A549 (cell line): Measurements from ENCODE around the gene THRA. TPM values are rescaled to one million over a fixed set of nuclear protein-coding genes. Genes with fewer than 3 reads are reported as not detected.

Experiments used
- ATAC-seq, 2 experiments: fragments of 200-7000 bp in 1 of 2; fragments of >200 bp in 1 of 2; cut with Nextera tagmentation in 1 of 2; cut with Tn5 transposase in 1 of 2; 3 replicates each; pipeline versions ENCODE4 v1.8.0 to v1.9.1; 2018 to 2020; ENCODE audit warnings: mild to moderate bottlenecking in 1 of 2, moderate library complexity in 1 of 2
- CTCF ChIA-PET: fragments of 300-600 bp; sonication (Branson Sonifier 250); formaldehyde crosslinking; extraction: SDS; loops from one replicate; lab custom pipeline; 2021; ENCODE audit warnings: antibody characterized with exemption, inconsistent platforms; lab: Yijun Ruan, JAX
- POLR2A ChIA-PET: fragments of 350-600 bp; formaldehyde crosslinking; extraction: SDS; loops from one replicate; lab custom pipeline; 2021; ENCODE audit warnings: antibody characterized with exemption, inconsistent platforms; lab: Yijun Ruan, JAX
- DNase-seq, 2 experiments: peaks; one replicate each; pipeline versions ENCODE4 v3.0.0 to v3.0.0-alpha.2; 2011 to 2016; ENCODE audit warnings: low read depth in 1 of 2, low spot score in 1 of 2
- FAIRE-seq: peaks from 2 replicates; lab custom pipeline; 2011; peaks lifted over from hg19 to GRCh38; lab: Jason Lieb, UNC
- H3K27ac ChIP-seq, 2 experiments: fragments of >200 bp; sonication (Bioruptor Twin); formaldehyde crosslinking; 3 replicates each; pipeline ENCODE4 v1.5.1; 2016 to 2017
- H3K4me1 ChIP-seq: fragments of >200 bp; sonication (Bioruptor Twin); formaldehyde crosslinking; 3 replicates; pipeline ENCODE4 v1.6.1; 2016
- H3K4me2 ChIP-seq: fragments of >200 bp; sonication (Bioruptor Twin); formaldehyde crosslinking; 3 replicates; pipeline ENCODE4 v1.6.1; 2016
- H3K4me3 ChIP-seq: fragments of >200 bp; sonication (Bioruptor Twin); formaldehyde crosslinking; 3 replicates; pipeline ENCODE4 v1.5.1; 2016
- H3K9me3 ChIP-seq: fragments of >200 bp; sonication (Bioruptor Twin); formaldehyde crosslinking; 3 replicates; pipeline ENCODE4 v1.6.1; 2016
- ATOH8 ChIP-seq: fragments of 250-450 bp; sonication (Bioruptor Pico); IDR thresholded peaks from 2 replicates; pipeline ENCODE4 v1.5.0; 2020; ENCODE audit warnings: low read depth, mild to moderate bottlenecking, moderate library complexity
- BCL3 ChIP-seq: fragments of >200 bp; sonication (Bioruptor Twin); formaldehyde crosslinking; IDR thresholded peaks from 3 replicates; pipeline ENCODE4 v1.6.1; 2016
- CBX2 ChIP-seq: fragments of 200-600 bp; sonication (generic); IDR thresholded peaks from 2 replicates; pipeline ENCODE4 v1.6.1; 2016; ENCODE audit warnings: low read depth, mild to moderate bottlenecking, borderline replicate concordance
- CEBPB ChIP-seq, 2 experiments: fragments of >200 bp in 1 of 2; sonication (Bioruptor Twin) in 1 of 2; formaldehyde crosslinking in 1 of 2; IDR thresholded peaks; 2 replicates each; pipeline ENCODE4 v1.6.1; 2012 to 2016
- CHD4 ChIP-seq: fragments of 200-600 bp; sonication (generic); IDR thresholded peaks from 2 replicates; pipeline ENCODE4 v1.6.1; 2016; ENCODE audit warnings: antibody characterized with exemption, mild to moderate bottlenecking, borderline replicate concordance
- FOSB ChIP-seq: fragments of 250-450 bp; sonication (Bioruptor Pico); IDR thresholded peaks from 2 replicates; pipeline ENCODE4 v1.5.0; 2020; ENCODE audit warnings: mild to moderate bottlenecking, moderate library complexity
- GATA3 ChIP-seq: IDR thresholded peaks from 2 replicates; pipeline ENCODE4 v1.6.1; 2012; ENCODE audit warnings: borderline replicate concordance
- HOXA7 ChIP-seq: fragments of 250-450 bp; sonication (Bioruptor Pico); IDR thresholded peaks from 2 replicates; pipeline ENCODE4 v1.5.0; 2020; ENCODE audit warnings: mild to moderate bottlenecking, moderate library complexity
- JUN ChIP-seq, 2 experiments: fragments of >200 bp; sonication (Bioruptor Twin); formaldehyde crosslinking; IDR thresholded peaks; 2 replicates in 1 of 2; 3 replicates in 1 of 2; pipeline ENCODE4 v1.6.1; 2016 to 2017
- KDM1A ChIP-seq: fragments of 200-600 bp; sonication (generic); IDR thresholded peaks from 2 replicates; pipeline ENCODE4 v1.6.1; 2016; ENCODE audit warnings: low read depth, mild to moderate bottlenecking
- MAFK ChIP-seq: fragments of 450-650 bp; IDR thresholded peaks from 2 replicates; pipeline ENCODE4 v1.6.1; 2014; ENCODE audit not compliant: partially characterized antibody
- NFE2L2 ChIP-seq: fragments of 150-350 bp; conservative IDR thresholded peaks from 2 replicates; pipeline ENCODE4 v1.6.1; 2014; ENCODE audit warnings: low read length
- NR3C1 ChIP-seq: fragments of >200 bp; sonication (Bioruptor Twin); formaldehyde crosslinking; IDR thresholded peaks from 3 replicates; pipeline ENCODE4 v1.6.1; 2017
- POLR2AphosphoS2 ChIP-seq: conservative IDR thresholded peaks from 2 replicates; pipeline ENCODE4 v1.6.1; 2012; ENCODE audit warnings: low read length, improper control_type of control experiment, inconsistent platforms
- RAD21 ChIP-seq, 2 experiments: fragments of >200 bp in 1 of 2; sonication (Bioruptor Twin) in 1 of 2; formaldehyde crosslinking in 1 of 2; IDR thresholded peaks in 1 of 2; conservative IDR thresholded peaks in 1 of 2; 2 replicates in 1 of 2; 3 replicates in 1 of 2; pipeline ENCODE4 v1.6.1; 2012 to 2018; ENCODE audit warnings: inconsistent platforms in 1 of 2
- RARB ChIP-seq: fragments of 250-450 bp; sonication (Bioruptor Pico); IDR thresholded peaks from 2 replicates; pipeline ENCODE4 v1.8.0; 2021; ENCODE audit warnings: mild to moderate bottlenecking, moderate library complexity
- RCOR1 ChIP-seq: fragments of 150-350 bp; IDR thresholded peaks from 2 replicates; pipeline ENCODE4 v1.6.1; 2014; ENCODE audit warnings: antibody characterized with exemption, low read length, low read depth
- RFX5 ChIP-seq: fragments of 450-650 bp; IDR thresholded peaks from 2 replicates; pipeline ENCODE4 v1.7.1; 2014; ENCODE audit warnings: antibody characterized with exemption, mild to moderate bottlenecking, moderate library complexity
- RNF2 ChIP-seq: fragments of 200-600 bp; sonication (generic); IDR thresholded peaks from 2 replicates; pipeline ENCODE4 v1.6.1; 2016; ENCODE audit warnings: low read depth, mild to moderate bottlenecking, antibody characterized with exemption, moderate library complexity, borderline replicate concordance
- TFCP2L1 ChIP-seq: fragments of 250-450 bp; sonication (Bioruptor Pico); IDR thresholded peaks from 2 replicates; pipeline ENCODE4 v1.5.0; 2021; ENCODE audit warnings: mild to moderate bottlenecking
- TP53 ChIP-seq: fragments of 250-450 bp; sonication (Bioruptor Pico); IDR thresholded peaks from 2 replicates; pipeline ENCODE4 v1.5.0; 2021; ENCODE audit warnings: mild to moderate bottlenecking, moderate library complexity
- ZC3H11A ChIP-seq: fragments of 450-650 bp; IDR thresholded peaks from 2 replicates; pipeline ENCODE4 v1.6.1; 2014; ENCODE audit warnings: antibody characterized with exemption, mild to moderate bottlenecking
- ZSCAN20 ChIP-seq: fragments of 250-450 bp; sonication (Bioruptor Pico); IDR thresholded peaks from 2 replicates; pipeline ENCODE4 v1.8.0; 2022; ENCODE audit warnings: mild to moderate bottlenecking, moderate library complexity
- WGBS: methylation state at CpG from one replicate; pipeline ENCODE4 v1.1.6; 2017; ENCODE audit errors: missing lambda C conversion rate; 5-methylcytosine and 5-hydroxymethylcytosine counted together
- polyA plus RNA-seq, 4 experiments: library from polyadenylated mRNA; depleted of rRNA in 3 of 4; stranded (reverse); fragments of >200 nt; fragmentation: RNase III in 1 of 4; extraction: RNeasy Plus Mini Kit Qiagen cat#74134 plus additional on column Dnase treatment in 1 of 4; gene quantifications; 2 replicates in 3 of 4; 3 replicates in 1 of 4; pipeline ENCODE4 v1.2.3, GENCODE V29; 2011 to 2017
- TF ChIP-seq, protein P1 (sequence below): fragments of >200 bp; sonication (Bioruptor Twin); formaldehyde crosslinking; IDR thresholded peaks from 2 replicates; pipeline ENCODE4 v1.6.1; 2016
- TF ChIP-seq, protein P2 (sequence below): fragments of 150-350 bp; IDR thresholded peaks from 2 replicates; pipeline ENCODE4 v1.6.1; 2014; ENCODE audit warnings: low read depth, mild to moderate bottlenecking, low read length
- TF ChIP-seq, protein P3 (sequence below): IDR thresholded peaks from 2 replicates; pipeline ENCODE4 v1.6.1; 2012; ENCODE audit warnings: low read depth, borderline replicate concordance
- TF ChIP-seq, protein P4 (sequence below): IDR thresholded peaks from 2 replicates; pipeline ENCODE4 v1.6.1; 2012
- TF ChIP-seq, protein P5 (sequence below): IDR thresholded peaks from 2 replicates; pipeline ENCODE4 v1.6.1; 2012

THRA gene
- polyA plus RNA-seq, 2 of the 4 experiments (the other 2 are of a cell fraction) = 20.1 to 22.5 TPM

- Histone ChIP-seq H3K4me1 (peaks cover 50% of the 10 kb centered on the region), H3K9me3 (no peaks in the 10 kb centered on the region), H3K27ac (peak overlapping the region; percentile 86 to 93), H3K4me3 (peak overlapping the region; percentile 42), H3K4me2 (peak overlapping the region; percentile 87)
- POLR2A ChIA-PET = interaction anchor here (0.6 to 7.9 kb wide), 14 partner anchors 10 to 304 kb away, joined by 3 to 173 read pairs (median 11); partner anchors contain the start of genes CASC3, MED24, MSL1 and NR1D1
- no peak for DNase-seq
- CTCF ChIA-PET = interaction anchor here (0.6 to 9.4 kb wide), 31 partner anchors 9 to 492 kb away, joined by 3 to 228 read pairs (median 29); partner anchors contain the start of genes CASC3, CSF3, MED24 and MSL1
- 58% methylated on average over 5 of the region's 5 CpGs for WGBS
- TF ChIP-seq POLR2AphosphoS2 = no peak
- TF ChIP-seq HOXA7 = no peak
- no peak for TF ChIP-seq JUN (IDR thresholded peaks at IDR 0.05)
- no peak for TF ChIP-seq TP53 (CRISPR knock-in tag)
- no peak for TF ChIP-seq RFX5
- no peak for TF ChIP-seq RNF2
- TF ChIP-seq KDM1A = no peak
- TF ChIP-seq CHD4 = no peak
- TF ChIP-seq GATA3 = no peak
- no peak for TF ChIP-seq ZSCAN20
- TF ChIP-seq FOSB = no peak
- TF ChIP-seq CEBPB (IDR thresholded peaks at IDR 0.05) = no peak
- no peak for TF ChIP-seq ATOH8 (CRISPR knock-in tag)
- no peak for TF ChIP-seq MAFK
- 0 out of 6 replicates have a peak, but pooled peaks of 1 of the 2 experiments have one; percentile 0 for ATAC-seq
- FAIRE-seq = no peak
These were observed 51.1 kb downstream of the THRA start for GRCh38 chr17:40113907-40114245.

DNA sequence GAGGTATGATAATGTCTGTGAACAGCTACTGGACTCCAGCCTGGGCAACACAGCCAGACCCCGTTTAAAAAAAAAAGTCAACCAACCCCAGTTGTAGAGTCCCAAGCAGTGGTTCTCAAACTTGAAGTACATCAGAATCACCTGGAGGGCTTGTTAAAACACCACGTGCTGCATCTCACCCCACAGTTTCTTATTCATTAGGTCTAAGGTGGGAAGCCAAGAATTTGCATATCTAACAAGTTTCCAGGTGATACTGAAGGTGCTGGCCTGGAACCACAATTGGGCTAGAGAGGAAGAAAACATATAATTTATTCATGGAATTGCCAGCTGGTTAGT, 52.3 kb downstream of the THRA start:
- TF ChIP-seq CBX2 (no peak), NR3C1 (no peak), HOXA7 (no peak), ZC3H11A (no peak), FOSB (no peak), RCOR1 (no peak), RARB (CRISPR knock-in tag) (no peak), RAD21 (conservative IDR thresholded peaks at IDR 0.05 in 1 of 2, IDR thresholded peaks at IDR 0.05 in 1 of 2) (no peak), TP53 (CRISPR knock-in tag) (no peak), NFE2L2 (no peak), TFCP2L1 (no peak), ZSCAN20 (no peak), BCL3 (no peak)
- TF ChIP-seq, protein P1, sequence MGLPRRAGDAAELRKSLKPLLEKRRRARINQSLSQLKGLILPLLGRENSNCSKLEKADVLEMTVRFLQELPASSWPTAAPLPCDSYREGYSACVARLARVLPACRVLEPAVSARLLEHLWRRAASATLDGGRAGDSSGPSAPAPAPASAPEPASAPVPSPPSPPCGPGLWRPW = no peak
- TF ChIP-seq, protein P2, sequence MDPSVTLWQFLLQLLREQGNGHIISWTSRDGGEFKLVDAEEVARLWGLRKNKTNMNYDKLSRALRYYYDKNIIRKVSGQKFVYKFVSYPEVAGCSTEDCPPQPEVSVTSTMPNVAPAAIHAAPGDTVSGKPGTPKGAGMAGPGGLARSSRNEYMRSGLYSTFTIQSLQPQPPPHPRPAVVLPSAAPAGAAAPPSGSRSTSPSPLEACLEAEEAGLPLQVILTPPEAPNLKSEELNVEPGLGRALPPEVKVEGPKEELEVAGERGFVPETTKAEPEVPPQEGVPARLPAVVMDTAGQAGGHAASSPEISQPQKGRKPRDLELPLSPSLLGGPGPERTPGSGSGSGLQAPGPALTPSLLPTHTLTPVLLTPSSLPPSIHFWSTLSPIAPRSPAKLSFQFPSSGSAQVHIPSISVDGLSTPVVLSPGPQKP = no peak
- TF ChIP-seq, protein P3, sequence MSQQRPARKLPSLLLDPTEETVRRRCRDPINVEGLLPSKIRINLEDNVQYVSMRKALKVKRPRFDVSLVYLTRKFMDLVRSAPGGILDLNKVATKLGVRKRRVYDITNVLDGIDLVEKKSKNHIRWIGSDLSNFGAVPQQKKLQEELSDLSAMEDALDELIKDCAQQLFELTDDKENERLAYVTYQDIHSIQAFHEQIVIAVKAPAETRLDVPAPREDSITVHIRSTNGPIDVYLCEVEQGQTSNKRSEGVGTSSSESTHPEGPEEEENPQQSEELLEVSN = no peak
- TF ChIP-seq, protein P4, sequence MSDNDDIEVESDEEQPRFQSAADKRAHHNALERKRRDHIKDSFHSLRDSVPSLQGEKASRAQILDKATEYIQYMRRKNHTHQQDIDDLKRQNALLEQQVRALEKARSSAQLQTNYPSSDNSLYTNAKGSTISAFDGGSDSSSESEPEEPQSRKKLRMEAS = no peak
- TF ChIP-seq, protein P5, sequence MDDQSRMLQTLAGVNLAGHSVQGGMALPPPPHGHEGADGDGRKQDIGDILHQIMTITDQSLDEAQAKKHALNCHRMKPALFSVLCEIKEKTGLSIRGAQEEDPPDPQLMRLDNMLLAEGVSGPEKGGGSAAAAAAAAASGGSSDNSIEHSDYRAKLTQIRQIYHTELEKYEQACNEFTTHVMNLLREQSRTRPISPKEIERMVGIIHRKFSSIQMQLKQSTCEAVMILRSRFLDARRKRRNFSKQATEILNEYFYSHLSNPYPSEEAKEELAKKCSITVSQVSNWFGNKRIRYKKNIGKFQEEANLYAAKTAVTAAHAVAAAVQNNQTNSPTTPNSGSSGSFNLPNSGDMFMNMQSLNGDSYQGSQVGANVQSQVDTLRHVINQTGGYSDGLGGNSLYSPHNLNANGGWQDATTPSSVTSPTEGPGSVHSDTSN = no peak
- CTCF ChIA-PET = interaction anchor here (0.6 to 9.4 kb wide), 13 partner anchors 11 to 212 kb away, joined by 4 to 228 read pairs (median 84); partner anchors contain the start of genes CASC3, CSF3, MED24 and MSL1
- DNase-seq = no peak
- Histone ChIP-seq H3K4me3 (no peak overlapping the region), H3K4me1 (peaks cover 47% of the 10 kb centered on the region), H3K4me2 (peak overlapping the region; percentile 87; the same call in 1 of the 3 replicates), H3K9me3 (no peaks in the 10 kb centered on the region), H3K27ac (peak overlapping the region in 1 of 2 experiments; percentile 93; a peak in 3 of 6 replicates)
- no peak for ATAC-seq
- WGBS = 83% methylated on average over 2 of the region's 2 CpGs
- FAIRE-seq = no peak
- POLR2A ChIA-PET = interaction anchor here (1.7 to 7.9 kb wide), 4 partner anchors 9 to 61 kb away, joined by 8 to 173 read pairs (median 62); partner anchors contain the start of genes CASC3, MED24, MSL1 and NR1D1
